Stimulated activated naive B cell treated with anti-CD40 and anti-IgM and Interleukin-4, amounts not matched to agents 10 μg/mL and 1 μg/mL and 100 μg/mL, for 72 hours (primary cell): ENCODE measurements around the gene PTTG1IP.

Experiments
- ATAC-seq, 2 donors: fragments of 150-1000 bp; cut with Tn5 transposase; replicated peaks; 2 replicates each; pipeline ENCODE4 v1.10.0; 2021; ENCODE audit warnings: moderate library complexity in 1 of 2
- DNase-seq: peaks from one replicate; pipeline ENCODE4 v3.0.0; 2021
- H3K27ac Mint-ChIP-seq: one replicate; pipeline ENCODE4 v1.8.0; 2022; ENCODE audit warnings: mild to moderate bottlenecking, mixed read lengths
- H3K27me3 Mint-ChIP-seq, 2 donors: one replicate each; pipeline ENCODE4 v1.8.0; 2022; ENCODE audit warnings: mixed read lengths in 2 of 2
- H3K36me3 Mint-ChIP-seq, 2 donors: one replicate each; pipeline ENCODE4 v1.8.0; 2022; ENCODE audit warnings: mixed read lengths in 2 of 2, mild to moderate bottlenecking in 1 of 2
- H3K4me1 Mint-ChIP-seq, 2 donors: one replicate each; pipeline ENCODE4 v1.8.0; 2022; ENCODE audit warnings: mixed read lengths in 2 of 2, mild to moderate bottlenecking in 1 of 2
- H3K4me3 Mint-ChIP-seq, 2 donors: one replicate each; pipeline ENCODE4 v1.8.0; 2022; ENCODE audit warnings: mild to moderate bottlenecking in 2 of 2, mixed read lengths in 2 of 2, moderate library complexity in 1 of 2
- H3K9me3 Mint-ChIP-seq, 2 donors: one replicate each; pipeline ENCODE4 v1.8.0; 2022; ENCODE audit warnings: mixed read lengths in 2 of 2, mild to moderate bottlenecking in 1 of 2

PTTG1IP gene

GRCh38 chr21:44847261-44848056, 26.0 kb downstream of the PTTG1IP start:
- H3K36me3 Mint-ChIP-seq, result peaks cover 8 to 23% of the 10 kb centered on the region in 2 donors
- no peak for DNase-seq
- H3K27ac Mint-ChIP-seq, result peak overlapping the region; percentile 20
- peaks cover 8 to 24% of the 10 kb centered on the region in 2 donors for H3K4me1 Mint-ChIP-seq
- H3K9me3 Mint-ChIP-seq, result no peaks in the 10 kb centered on the region
- peaks cover 10 to 17% of the 10 kb centered on the region in 2 donors for H3K27me3 Mint-ChIP-seq
- H3K4me3 Mint-ChIP-seq, result no peak overlapping the region
- ATAC-seq, result no peak

GRCh38 chr21:44846485-44847260, 26.8 kb downstream of the PTTG1IP start:
- H3K9me3 Mint-ChIP-seq, result no peaks in the 10 kb centered on the region
- peaks cover 8 to 24% of the 10 kb centered on the region in 2 donors for H3K4me1 Mint-ChIP-seq
- DNase-seq (peak; percentile 43), ATAC-seq (peak; percentile 85 to 87)
- peaks cover 15 to 25% of the 10 kb centered on the region in 2 donors for H3K27me3 Mint-ChIP-seq
- peak overlapping the region; percentile 65 for H3K27ac Mint-ChIP-seq
- peak overlapping the region; percentile 47 to 78 for H3K4me3 Mint-ChIP-seq
- peaks cover 8 to 19% of the 10 kb centered on the region in 2 donors for H3K36me3 Mint-ChIP-seq

- peaks cover 8 to 19% of the 10 kb centered on the region in 2 donors for H3K36me3 Mint-ChIP-seq
- peak overlapping the region; percentile 47 to 78 for H3K4me3 Mint-ChIP-seq
- H3K27ac Mint-ChIP-seq, result peak overlapping the region; percentile 65
- peaks cover 19 to 30% of the 10 kb centered on the region in 2 donors for H3K27me3 Mint-ChIP-seq
- H3K4me1 Mint-ChIP-seq, result peaks cover 8 to 24% of the 10 kb centered on the region in 2 donors
- ATAC-seq, result no peak
- DNase-seq, result no peak
- no peaks in the 10 kb centered on the region for H3K9me3 Mint-ChIP-seq
These were observed 27.3 kb downstream of the PTTG1IP start for GRCh38 chr21:44846224-44846484.

GRCh38 chr21:44845418-44846223, 27.9 kb downstream of the PTTG1IP start:
- peak overlapping the region; percentile 47 to 78 for H3K4me3 Mint-ChIP-seq
- H3K4me1 Mint-ChIP-seq, result peaks cover 8 to 24% of the 10 kb centered on the region in 2 donors
- peaks cover 5 to 15% of the 10 kb centered on the region in 2 donors for H3K36me3 Mint-ChIP-seq
- DNase-seq (peak; percentile 21), ATAC-seq (peak; percentile 68 to 80)
- H3K27me3 Mint-ChIP-seq, result peaks cover 23 to 32% of the 10 kb centered on the region in 2 donors
- peak overlapping the region; percentile 65 for H3K27ac Mint-ChIP-seq
- no peaks in the 10 kb centered on the region for H3K9me3 Mint-ChIP-seq

GRCh38 chr21:44844256-44844655, 29.2 kb downstream of the PTTG1IP start:
- H3K4me3 Mint-ChIP-seq, result no peak overlapping the region
- peaks cover 32 to 41% of the 10 kb centered on the region in 2 donors for H3K27me3 Mint-ChIP-seq
- no peak for ATAC-seq
- H3K9me3 Mint-ChIP-seq, result no peaks in the 10 kb centered on the region
- H3K27ac Mint-ChIP-seq, result no peak overlapping the region
- DNase-seq, result no peak
- peaks cover 5 to 6% of the 10 kb centered on the region in 2 donors for H3K36me3 Mint-ChIP-seq
- peaks cover 8 to 24% of the 10 kb centered on the region in 2 donors for H3K4me1 Mint-ChIP-seq

GRCh38 chr21:44842721-44843445, 30.6 kb downstream of the PTTG1IP start:
- no peak for DNase-seq
- Mint-ChIP-seq H3K36me3 (no peaks in the 10 kb centered on the region), H3K4me1 (peaks cover 10 to 24% of the 10 kb centered on the region in 2 donors), H3K27me3 (peaks cover 36 to 50% of the 10 kb centered on the region in 2 donors), H3K4me3 (no peak overlapping the region), H3K9me3 (no peaks in the 10 kb centered on the region), H3K27ac (no peak overlapping the region)
- ATAC-seq, result no peak

- ATAC-seq (no peak), DNase-seq (no peak)
- Mint-ChIP-seq H3K36me3 (no peaks in the 10 kb centered on the region), H3K27ac (no peak overlapping the region), H3K27me3 (peaks cover 36 to 55% of the 10 kb centered on the region in 2 donors), H3K4me3 (no peak overlapping the region), H3K4me1 (peaks cover 10 to 18% of the 10 kb centered on the region in 2 donors), H3K9me3 (no peaks in the 10 kb centered on the region)
These were observed 31.4 kb downstream of the PTTG1IP start for GRCh38 chr21:44842087-44842486.

- Mint-ChIP-seq H3K9me3 (no peaks in the 10 kb centered on the region), H3K4me3 (no peak overlapping the region), H3K36me3 (no peaks in the 10 kb centered on the region), H3K4me1 (peaks cover 5% of the 10 kb centered on the region in 2 donors), H3K27me3 (peaks cover 36 to 62% of the 10 kb centered on the region in 2 donors), H3K27ac (no peak overlapping the region)
- DNase-seq (no peak), ATAC-seq (no peak)
These were observed 32.7 kb downstream of the PTTG1IP start for GRCh38 chr21:44840771-44841170.

GRCh38 chr21:44838951-44839350, 34.5 kb downstream of the PTTG1IP start:
- DNase-seq, result no peak
- no peak overlapping the region for H3K4me3 Mint-ChIP-seq

GRCh38 chr21:44838039-44838895, 35.2 kb downstream of the PTTG1IP start:
- no peak for DNase-seq
- ATAC-seq, result peak in 1 of 2 donors; percentile 41
- Mint-ChIP-seq H3K4me3 (no peak overlapping the region), H3K36me3 (no peaks in the 10 kb centered on the region), H3K27me3 (peaks cover 28 to 47% of the 10 kb centered on the region in 2 donors), H3K4me1 (peaks cover under 1 to 2% of the 10 kb centered on the region in 2 donors), H3K27ac (no peak overlapping the region), H3K9me3 (no peaks in the 10 kb centered on the region)

More at GRCh38 chr21:44838951-44839350, 34.5 kb downstream of the PTTG1IP start:
- Mint-ChIP-seq H3K36me3 (no peaks in the 10 kb centered on the region), H3K9me3 (no peaks in the 10 kb centered on the region), H3K27ac (no peak overlapping the region), H3K27me3 (peaks cover 28 to 47% of the 10 kb centered on the region in 2 donors), H3K4me1 (peaks cover 0 to 2% of the 10 kb centered on the region in 2 donors)
- ATAC-seq, result no peak

GRCh38 chr21:44837537-44837936, 36.0 kb downstream of the PTTG1IP start:
- H3K4me3 Mint-ChIP-seq, result no peak overlapping the region
- H3K27ac Mint-ChIP-seq, result no peak overlapping the region
- H3K9me3 Mint-ChIP-seq, result no peaks in the 10 kb centered on the region
- ATAC-seq, result no peak
- H3K36me3 Mint-ChIP-seq, result no peaks in the 10 kb centered on the region
- DNase-seq, result no peak
- peaks cover 27 to 45% of the 10 kb centered on the region in 2 donors for H3K27me3 Mint-ChIP-seq
- peaks cover 2 to 7% of the 10 kb centered on the region in 2 donors for H3K4me1 Mint-ChIP-seq

GRCh38 chr21:44836666-44837471, 36.6 kb downstream of the PTTG1IP start:
- no peak overlapping the region for H3K4me3 Mint-ChIP-seq
- peaks cover 2 to 7% of the 10 kb centered on the region in 2 donors for H3K4me1 Mint-ChIP-seq

More at GRCh38 chr21:44836666-44837471, 36.6 kb downstream of the PTTG1IP start:
- DNase-seq (no peak), ATAC-seq (no peak)
- Mint-ChIP-seq H3K27me3 (peaks cover 21 to 39% of the 10 kb centered on the region in 2 donors), H3K9me3 (no peaks in the 10 kb centered on the region), H3K36me3 (no peaks in the 10 kb centered on the region), H3K27ac (no peak overlapping the region)
